Left ventricle myocardium inferior (tissue), 1 donor: ENCODE data around the gene MAGI1. TPM values are rescaled to one million over a fixed set of nuclear protein-coding genes. Genes with fewer than 3 reads are reported as not detected.

Source experiments
- DNase-seq: peaks from one replicate; pipeline ENCODE4 v3.0.0-alpha.2; 2020
- H3K27ac ChIP-seq: fragments of 200-600 bp; replicated peaks from 2 replicates; pipeline ENCODE4 v1.8.0; 2021
- H3K27me3 ChIP-seq: fragments of 200-600 bp; 2 replicates; pipeline ENCODE4 v1.8.0; 2021; ENCODE audit warnings: low read depth
- H3K36me3 ChIP-seq: fragments of 200-600 bp; 2 replicates; pipeline ENCODE4 v1.8.0; 2021
- H3K4me1 ChIP-seq: fragments of 200-600 bp; 2 replicates; pipeline ENCODE4 v1.8.0; 2021
- H3K4me3 ChIP-seq: fragments of 200-600 bp; 2 replicates; pipeline ENCODE4 v1.8.0; 2021; ENCODE audit warnings: mild to moderate bottlenecking, moderate library complexity
- H3K9me3 ChIP-seq: fragments of 200-600 bp; replicated peaks from 2 replicates; pipeline ENCODE4 v1.8.0; 2021
- CTCF ChIP-seq: fragments of 200-600 bp; IDR thresholded peaks from 2 replicates; pipeline ENCODE4 v1.8.0; 2021; ENCODE audit warnings: antibody characterized with exemption, mild to moderate bottlenecking, borderline replicate concordance
- intact Hi-C: fragments of 100-400 bp; cut with micrococcal nuclease; formaldehyde crosslinking; loops from one replicate; pipeline ENCODE4 v1.11.0; 2022
- total RNA-seq: library from RNA; stranded (reverse); fragmentation: NEBNext Ultra II Directional; extraction: Animal tissue kit (Norgen Biotek cat#: 25700); gene quantifications from one replicate; pipeline ENCODE4 v1.2.1, GENCODE V29; 2021
- donor health status: DM: no; HTN: yes; CAD: no; lungs with severe emphysema.

Gene MAGI1
- total RNA-seq, 1 donor from 2014 or later, result 36.6 TPM

- H3K27me3 ChIP-seq, result no peaks in the 10 kb centered on the region
- intact Hi-C loops, result no loop called here
These were observed 103.0 kb downstream of the MAGI1 start for GRCh38 chr3:65935724-65936123.

GRCh38 chr3:65930648-65931047 is 108.1 kb downstream of the MAGI1 start:
- DNase-seq, result no peak
- intact Hi-C loops, result no loop called here
- Histone ChIP-seq H3K4me1 (peaks cover 18% of the 10 kb centered on the region), H3K9me3 (peaks cover 7% of the 10 kb centered on the region), H3K4me3 (no peak overlapping the region), H3K27me3 (no peaks in the 10 kb centered on the region), H3K36me3 (no peaks in the 10 kb centered on the region), H3K27ac (no peak overlapping the region)
- no peak for TF ChIP-seq CTCF

More at GRCh38 chr3:65935724-65936123, 103.0 kb downstream of the MAGI1 start:
- Histone ChIP-seq H3K36me3 (no peaks in the 10 kb centered on the region), H3K9me3 (peaks cover 7% of the 10 kb centered on the region), H3K27ac (peak overlapping the region; percentile 75), H3K4me3 (no peak overlapping the region), H3K4me1 (peaks cover 49% of the 10 kb centered on the region)
- no peak for TF ChIP-seq CTCF
- DNase-seq, result no peak

GRCh38 chr3:65928110-65928509 is 110.6 kb downstream of the MAGI1 start:
- Histone ChIP-seq H3K36me3 (no peaks in the 10 kb centered on the region), H3K27ac (no peak overlapping the region), H3K4me1 (peaks cover 23% of the 10 kb centered on the region), H3K4me3 (no peak overlapping the region), H3K27me3 (no peaks in the 10 kb centered on the region), H3K9me3 (peaks cover 5% of the 10 kb centered on the region)
- no peak for TF ChIP-seq CTCF
- DNase-seq, result no peak
- intact Hi-C loops, result no loop called here

GRCh38 chr3:65927576-65927975 is 111.1 kb downstream of the MAGI1 start:
- DNase-seq, result no peak
- intact Hi-C loops, result no loop called here
- no peak overlapping the region for H3K4me3 ChIP-seq
- H3K27ac ChIP-seq, result no peak overlapping the region
- no peaks in the 10 kb centered on the region for H3K9me3 ChIP-seq
- peaks cover 26% of the 10 kb centered on the region for H3K4me1 ChIP-seq
- H3K36me3 ChIP-seq, result no peaks in the 10 kb centered on the region
- no peak for TF ChIP-seq CTCF
- no peaks in the 10 kb centered on the region for H3K27me3 ChIP-seq

- H3K9me3 ChIP-seq, result no peaks in the 10 kb centered on the region
- no peaks in the 10 kb centered on the region for H3K36me3 ChIP-seq
- H3K4me3 ChIP-seq, result no peak overlapping the region
- TF ChIP-seq CTCF, result no peak
- peak overlapping the region; percentile 4 for H3K27ac ChIP-seq
- intact Hi-C loops, result no loop called here
- DNase-seq, result no peak
- no peaks in the 10 kb centered on the region for H3K27me3 ChIP-seq
- H3K4me1 ChIP-seq, result peaks cover 33% of the 10 kb centered on the region
These were observed 113.3 kb downstream of the MAGI1 start for GRCh38 chr3:65925254-65925954.
